Stimulated activated CD8-positive, alpha-beta memory T cell treated with anti-CD3 and anti-CD28 coated beads, Interleukin-12 subunit alpha, Interleukin-12 subunit beta, amount 100 ng/mL, for 4 hours (primary cell): Measurements from ENCODE around the gene ITPKB.
"Not testable (repeated sequence)": the region's sequence is repeated elsewhere in the genome, so short reads cannot be mapped to it uniquely, and the experiment has no call there.

Source experiments
- DNase-seq: peaks from one replicate; pipeline ENCODE4 v3.0.0-alpha.2; 2020; ENCODE audit warnings: low read depth

ITPKB gene

GRCh38 chr1:226738995-226739695 lies at the start of gene ITPKB:
ITPKB (minus strand) TSS chr1:226739282; CDS start chr1:226737458, 1,824 bp downstream.
- peak; percentile 25 for DNase-seq

- DNase-seq, result no peak
Observed at GRCh38 chr1:226787638-226788037, 48.6 kb upstream of the ITPKB start.

- no peak for DNase-seq
Observed at GRCh38 chr1:226787071-226787470, 48.0 kb upstream of the ITPKB start.

- DNase-seq, result no peak
Observed at GRCh38 chr1:226786550-226786949, 47.5 kb upstream of the ITPKB start.

GRCh38 chr1:226785805-226786204 lies 46.7 kb upstream of the ITPKB start:
- no peak for DNase-seq

- DNase-seq, result no peak
Observed at GRCh38 chr1:226784081-226785049, 45.3 kb upstream of the ITPKB start.

- no peak for DNase-seq
Observed at GRCh38 chr1:226782845-226783601, 43.9 kb upstream of the ITPKB start.

GRCh38 chr1:226781937-226782609 lies 43.0 kb upstream of the ITPKB start:
- DNase-seq, result no peak

- DNase-seq, result no peak
Observed at GRCh38 chr1:226779561-226779960, 40.5 kb upstream of the ITPKB start.

- DNase-seq, result no peak
Observed at GRCh38 chr1:226778657-226779058, 39.6 kb upstream of the ITPKB start.

GRCh38 chr1:226776975-226777374 lies 37.9 kb upstream of the ITPKB start:
- no peak for DNase-seq

- DNase-seq, result no peak
Observed at GRCh38 chr1:226776066-226776465, 37.0 kb upstream of the ITPKB start.

- DNase-seq, result no peak
Observed at GRCh38 chr1:226772446-226773139, 33.5 kb upstream of the ITPKB start.

- DNase-seq, result not testable (repeated sequence)
Observed at GRCh38 chr1:226767170-226767569, 28.1 kb upstream of the ITPKB start.

- no peak for DNase-seq
Observed at GRCh38 chr1:226766565-226766964, 27.5 kb upstream of the ITPKB start.

GRCh38 chr1:226764533-226764932 lies 25.5 kb upstream of the ITPKB start:
- no peak for DNase-seq

- DNase-seq, result no peak
Observed at GRCh38 chr1:226763905-226764264, 24.8 kb upstream of the ITPKB start.

- DNase-seq, result no peak
Observed at GRCh38 chr1:226762988-226763904, 24.2 kb upstream of the ITPKB start.

GRCh38 chr1:226762055-226762454 lies 23.0 kb upstream of the ITPKB start:
- DNase-seq, result no peak

GRCh38 chr1:226761322-226761721 lies 22.2 kb upstream of the ITPKB start:
- DNase-seq, result no peak
